ENCODE results near the gene OGFOD3. TPM values are rescaled to one million over a fixed set of nuclear protein-coding genes. Genes with fewer than 3 reads are reported as not detected.
"Not testable (repeated sequence)": the region's sequence is repeated elsewhere in the genome, so short reads cannot be mapped to it uniquely, and the experiment has no call there.

Gene OGFOD3
- total RNA-seq, 1 donor from 2014 or later, result 29.1 TPM

- intact Hi-C loops (cut with micrococcal nuclease), result no loop called here
- DNase-seq (ENCODE audit: low spot score), result no peak
- Mint-ChIP-seq H3K36me3 (ENCODE audit: low read depth) (no peaks in the 10 kb centered on the region), H3K9me3 (no peaks in the 10 kb centered on the region), H3K4me1 (ENCODE audit: low read depth) (peaks cover 3% of the 10 kb centered on the region), H3K27ac (no peak overlapping the region), H3K4me3 (ENCODE audit: low read depth) (no peak overlapping the region), H3K27me3 (ENCODE audit: low read depth) (peaks cover 4% of the 10 kb centered on the region)
These were observed 33.5 kb downstream of the OGFOD3 start for GRCh38 chr17:82384730-82385481.

GRCh38 chr17:82384051-82384729 is 34.2 kb downstream of the OGFOD3 start:
- H3K27me3 Mint-ChIP-seq (ENCODE audit: low read depth), result peaks cover 6% of the 10 kb centered on the region
- intact Hi-C loops (cut with micrococcal nuclease), result no loop called here
- H3K4me1 Mint-ChIP-seq (ENCODE audit: low read depth), result peaks cover 4% of the 10 kb centered on the region
- no peaks in the 10 kb centered on the region for H3K9me3 Mint-ChIP-seq
- no peak overlapping the region for H3K27ac Mint-ChIP-seq
- no peak overlapping the region for H3K4me3 Mint-ChIP-seq (ENCODE audit: low read depth)
- no peaks in the 10 kb centered on the region for H3K36me3 Mint-ChIP-seq (ENCODE audit: low read depth)
- no peak for DNase-seq (ENCODE audit: low spot score)

DNA sequence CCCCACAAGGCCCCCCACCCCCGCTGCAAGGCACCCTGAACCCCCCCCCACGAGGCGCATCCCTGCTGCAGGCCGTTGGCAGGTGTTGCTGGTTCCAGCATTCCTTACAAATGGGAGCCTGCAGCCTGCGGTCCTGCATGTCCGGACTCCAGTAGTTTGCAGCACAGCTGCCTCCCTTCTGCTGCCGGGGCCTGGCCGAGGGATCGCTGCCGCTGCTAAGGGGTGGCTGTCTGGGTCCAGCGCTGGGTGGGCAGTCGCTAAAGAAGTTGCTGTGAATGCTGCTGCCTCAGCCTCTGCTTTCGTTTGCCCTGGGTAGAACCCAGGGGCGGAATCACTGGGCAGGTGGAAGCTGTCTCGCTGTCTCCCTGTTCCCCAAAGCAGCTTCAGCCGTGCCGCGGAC is 35.0 kb downstream of the OGFOD3 start:
- Mint-ChIP-seq H3K9me3 (no peaks in the 10 kb centered on the region), H3K27me3 (ENCODE audit: low read depth) (peaks cover 8% of the 10 kb centered on the region), H3K36me3 (ENCODE audit: low read depth) (no peaks in the 10 kb centered on the region), H3K4me3 (ENCODE audit: low read depth) (no peak overlapping the region), H3K4me1 (ENCODE audit: low read depth) (peaks cover 4% of the 10 kb centered on the region), H3K27ac (no peak overlapping the region)
- DNase-seq (ENCODE audit: low spot score), result no peak
- intact Hi-C loops (cut with micrococcal nuclease), result no loop called here

DNA sequence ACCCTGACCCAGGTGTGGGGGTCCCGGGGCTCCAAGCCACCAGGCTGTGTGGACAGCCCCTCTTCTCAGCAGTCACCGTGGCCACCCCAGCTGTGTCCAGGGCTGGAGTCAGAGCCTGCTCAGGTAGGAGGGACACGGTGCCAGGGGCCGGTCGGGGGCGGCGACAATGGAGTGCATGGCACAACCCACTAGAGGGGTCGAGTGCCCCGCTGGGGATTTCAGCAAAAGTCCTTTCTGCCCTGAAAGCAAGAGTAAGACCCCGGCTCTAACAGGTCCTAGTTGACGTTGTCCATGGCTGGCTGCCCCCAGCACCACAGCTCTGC is 35.5 kb downstream of the OGFOD3 start:
- Mint-ChIP-seq H3K27ac (no peak overlapping the region), H3K4me3 (ENCODE audit: low read depth) (no peak overlapping the region), H3K4me1 (ENCODE audit: low read depth) (peaks cover 4% of the 10 kb centered on the region), H3K27me3 (ENCODE audit: low read depth) (peaks cover 8% of the 10 kb centered on the region), H3K36me3 (ENCODE audit: low read depth) (no peaks in the 10 kb centered on the region), H3K9me3 (no peaks in the 10 kb centered on the region)
- DNase-seq (ENCODE audit: low spot score), result no peak
- intact Hi-C loops (cut with micrococcal nuclease), result no loop called here

DNA sequence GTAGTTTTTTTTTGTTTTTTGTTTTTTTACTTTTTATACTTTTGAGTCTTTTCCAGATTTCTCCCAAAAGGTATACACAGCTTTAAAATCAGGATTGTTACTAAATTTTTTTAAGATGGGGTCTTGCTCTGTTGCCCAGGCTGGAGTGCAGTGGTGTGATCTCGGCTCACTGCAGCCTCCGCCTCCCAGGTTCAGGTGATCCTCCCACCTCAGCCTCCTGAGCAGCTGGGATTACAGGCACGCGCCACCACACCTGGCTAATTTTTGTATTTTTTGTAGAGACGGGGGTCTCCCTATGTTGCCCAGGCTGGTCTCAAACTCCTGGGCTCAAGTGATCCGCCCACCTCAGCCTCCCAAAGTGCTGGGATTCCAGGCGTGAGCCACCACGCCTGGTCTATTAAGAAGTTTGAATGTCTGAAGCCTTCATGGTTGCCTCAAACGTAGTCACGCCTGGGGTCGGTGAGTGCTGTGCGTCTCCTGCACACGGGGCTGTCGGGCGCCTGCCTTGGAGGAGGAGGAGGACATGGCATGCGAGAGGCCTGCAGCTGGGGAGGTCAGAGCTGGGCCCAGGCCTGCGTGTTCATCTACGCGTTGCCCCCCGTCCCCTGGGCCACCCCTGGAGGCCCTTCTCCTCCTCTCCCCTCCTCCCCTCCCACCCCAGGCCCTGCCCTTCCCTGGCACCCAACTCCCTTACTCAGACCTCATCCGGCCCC is 36.0 kb downstream of the OGFOD3 start:
- H3K27me3 Mint-ChIP-seq (ENCODE audit: low read depth); H3K4me3 Mint-ChIP-seq (ENCODE audit: low read depth); intact Hi-C loops (cut with micrococcal nuclease); H3K27ac Mint-ChIP-seq; H3K4me1 Mint-ChIP-seq (ENCODE audit: low read depth); H3K9me3 Mint-ChIP-seq; H3K36me3 Mint-ChIP-seq (ENCODE audit: low read depth); DNase-seq (ENCODE audit: low spot score): not testable (repeated sequence)

- DNase-seq (ENCODE audit: low spot score); H3K36me3 Mint-ChIP-seq (ENCODE audit: low read depth); H3K9me3 Mint-ChIP-seq; H3K27me3 Mint-ChIP-seq (ENCODE audit: low read depth); H3K4me1 Mint-ChIP-seq (ENCODE audit: low read depth); H3K27ac Mint-ChIP-seq; H3K4me3 Mint-ChIP-seq (ENCODE audit: low read depth); intact Hi-C loops (cut with micrococcal nuclease): not testable (repeated sequence)
These were observed 36.7 kb downstream of the OGFOD3 start for GRCh38 chr17:82381703-82382009.

- H3K27ac Mint-ChIP-seq, result no peak overlapping the region
- no peak overlapping the region for H3K4me3 Mint-ChIP-seq (ENCODE audit: low read depth)
- peaks cover 4% of the 10 kb centered on the region for H3K4me1 Mint-ChIP-seq (ENCODE audit: low read depth)
- no peaks in the 10 kb centered on the region for H3K36me3 Mint-ChIP-seq (ENCODE audit: low read depth)
- intact Hi-C loops (cut with micrococcal nuclease), result no loop called here
- DNase-seq (ENCODE audit: low spot score), result no peak
- H3K9me3 Mint-ChIP-seq, result no peaks in the 10 kb centered on the region
- H3K27me3 Mint-ChIP-seq (ENCODE audit: low read depth), result peaks cover 12% of the 10 kb centered on the region
These were observed 37.3 kb downstream of the OGFOD3 start for GRCh38 chr17:82380860-82381702.

DNA sequence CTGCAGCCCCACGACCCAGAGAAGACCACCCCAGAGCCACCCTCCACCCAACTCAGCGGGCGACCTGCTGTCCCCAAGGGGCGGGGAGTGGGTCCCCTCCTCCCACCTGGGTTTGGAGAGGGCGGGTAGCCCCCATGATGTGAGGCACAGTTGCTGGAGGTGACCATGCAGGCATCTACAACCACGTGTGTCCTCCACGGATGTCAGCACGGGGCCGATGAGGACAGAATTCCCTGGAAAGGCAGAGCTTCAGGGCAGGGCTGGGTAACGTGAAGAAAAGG is 39.7 kb downstream of the OGFOD3 start:
- H3K9me3 Mint-ChIP-seq, result no peaks in the 10 kb centered on the region
- no peak for DNase-seq (ENCODE audit: low spot score)
- H3K27ac Mint-ChIP-seq, result no peak overlapping the region
- peaks cover 4% of the 10 kb centered on the region for H3K4me1 Mint-ChIP-seq (ENCODE audit: low read depth)
- no peaks in the 10 kb centered on the region for H3K36me3 Mint-ChIP-seq (ENCODE audit: low read depth)
- H3K4me3 Mint-ChIP-seq (ENCODE audit: low read depth), result no peak overlapping the region
- intact Hi-C loops (cut with micrococcal nuclease), result no loop called here
- H3K27me3 Mint-ChIP-seq (ENCODE audit: low read depth), result peaks cover 17% of the 10 kb centered on the region

DNA sequence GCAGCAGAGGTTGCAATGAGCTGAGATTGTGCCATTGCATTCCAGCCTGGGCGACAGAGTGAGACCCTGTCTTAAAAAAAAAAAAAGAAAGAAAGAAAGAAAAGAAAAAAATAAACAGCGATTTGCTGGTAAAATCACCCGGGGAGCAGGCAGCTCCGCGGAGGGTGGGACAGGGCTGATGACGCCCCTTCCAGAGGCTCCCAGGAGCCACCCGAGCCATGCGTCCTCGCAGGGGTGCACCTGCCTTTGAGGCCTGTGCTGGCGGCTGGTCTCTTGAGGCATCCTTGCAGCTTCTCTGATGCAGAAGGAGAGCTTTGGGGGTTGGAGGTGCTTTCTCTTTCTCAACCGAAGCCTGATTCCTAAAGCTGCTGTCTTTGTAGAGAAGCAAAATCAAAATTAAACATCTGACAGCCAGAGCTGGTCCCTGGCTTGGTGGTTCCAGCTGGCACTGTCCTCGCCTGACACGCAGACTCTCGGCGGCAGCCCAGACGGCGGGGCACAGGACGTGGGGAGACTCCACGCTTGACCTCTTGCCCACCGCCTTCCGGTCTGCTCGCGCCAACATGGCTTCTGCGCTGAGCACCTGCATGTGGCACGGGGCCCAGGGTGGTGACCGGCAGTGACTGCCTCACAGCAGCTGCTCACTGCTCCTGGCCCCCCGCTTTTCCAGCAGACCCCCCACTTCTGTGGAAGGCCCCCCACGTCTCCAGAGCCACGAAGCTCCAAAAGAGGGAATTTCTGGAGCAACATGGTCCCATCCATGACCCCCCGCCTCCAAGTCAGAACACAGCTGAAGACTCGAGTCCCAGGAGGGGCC is 40.3 kb downstream of the OGFOD3 start:
- Mint-ChIP-seq H3K36me3 (ENCODE audit: low read depth) (no peaks in the 10 kb centered on the region), H3K9me3 (no peaks in the 10 kb centered on the region), H3K27me3 (ENCODE audit: low read depth) (peaks cover 22% of the 10 kb centered on the region), H3K4me3 (ENCODE audit: low read depth) (no peak overlapping the region), H3K27ac (no peak overlapping the region), H3K4me1 (ENCODE audit: low read depth) (peaks cover 4% of the 10 kb centered on the region)
- intact Hi-C loops (cut with micrococcal nuclease), result no loop called here
- no peak for DNase-seq (ENCODE audit: low spot score)

GRCh38 chr17:82377294-82377693 is 41.1 kb downstream of the OGFOD3 start:
- H3K9me3 Mint-ChIP-seq; intact Hi-C loops (cut with micrococcal nuclease); H3K4me3 Mint-ChIP-seq (ENCODE audit: low read depth); DNase-seq (ENCODE audit: low spot score); H3K27ac Mint-ChIP-seq; H3K4me1 Mint-ChIP-seq (ENCODE audit: low read depth); H3K36me3 Mint-ChIP-seq (ENCODE audit: low read depth): not testable (repeated sequence)
- H3K27me3 Mint-ChIP-seq (ENCODE audit: low read depth), result peaks cover 30% of the 10 kb centered on the region

DNA sequence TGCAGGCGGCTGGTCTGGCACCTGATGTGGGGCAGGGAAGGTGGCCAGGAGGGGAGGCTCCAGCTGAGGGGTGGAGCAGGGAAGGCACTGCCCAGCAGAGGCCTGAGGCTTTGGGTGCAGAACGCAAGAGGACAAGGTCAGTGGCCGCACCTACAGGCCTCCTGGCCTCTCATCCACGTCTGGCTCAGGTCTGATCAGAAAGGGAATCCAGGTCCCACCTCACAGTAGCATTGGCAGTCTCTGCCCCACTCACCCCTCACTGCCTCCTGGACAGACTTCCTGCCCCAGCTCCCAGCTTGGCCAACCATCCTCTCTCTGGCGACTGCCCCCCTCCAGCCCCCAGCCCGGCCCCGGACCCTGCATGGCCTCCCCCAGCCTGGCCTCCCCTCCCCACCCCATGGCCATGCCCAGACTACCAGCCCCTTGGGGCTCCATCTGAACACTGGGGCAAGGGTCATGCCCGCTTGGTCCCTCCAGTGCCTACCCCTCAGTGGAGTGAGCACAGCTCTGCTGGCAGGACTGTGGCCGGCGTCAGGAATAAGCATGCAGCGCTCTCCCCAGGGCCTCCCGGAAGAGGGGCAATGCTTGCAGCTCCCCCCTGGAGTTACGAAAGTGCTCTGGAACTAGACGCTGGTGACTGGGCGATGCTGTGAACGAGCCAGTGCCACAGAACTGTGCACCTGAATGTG is 42.2 kb downstream of the OGFOD3 start:
- Mint-ChIP-seq H3K27ac (no peak overlapping the region), H3K9me3 (no peaks in the 10 kb centered on the region), H3K27me3 (ENCODE audit: low read depth) (peaks cover 31% of the 10 kb centered on the region), H3K4me3 (ENCODE audit: low read depth) (no peak overlapping the region), H3K36me3 (ENCODE audit: low read depth) (no peaks in the 10 kb centered on the region), H3K4me1 (ENCODE audit: low read depth) (peaks cover 6% of the 10 kb centered on the region)
- intact Hi-C loops (cut with micrococcal nuclease), result no loop called here
- no peak for DNase-seq (ENCODE audit: low spot score)
